Panc1 (cell line): ENCODE data around the gene SURF2.

Experiments used
- POLR2AphosphoS5 ChIP-seq: IDR thresholded peaks from 2 replicates; pipeline ENCODE4 v1.6.1; 2012; ENCODE audit warnings: mild to moderate bottlenecking, low read depth, low read length, moderate library complexity
- TF ChIP-seq, protein P1 (sequence below): fragments of 450-650 bp; IDR thresholded peaks from 2 replicates; pipeline ENCODE4 v1.5.1; 2017; ENCODE audit warnings: mild to moderate bottlenecking

DNA sequence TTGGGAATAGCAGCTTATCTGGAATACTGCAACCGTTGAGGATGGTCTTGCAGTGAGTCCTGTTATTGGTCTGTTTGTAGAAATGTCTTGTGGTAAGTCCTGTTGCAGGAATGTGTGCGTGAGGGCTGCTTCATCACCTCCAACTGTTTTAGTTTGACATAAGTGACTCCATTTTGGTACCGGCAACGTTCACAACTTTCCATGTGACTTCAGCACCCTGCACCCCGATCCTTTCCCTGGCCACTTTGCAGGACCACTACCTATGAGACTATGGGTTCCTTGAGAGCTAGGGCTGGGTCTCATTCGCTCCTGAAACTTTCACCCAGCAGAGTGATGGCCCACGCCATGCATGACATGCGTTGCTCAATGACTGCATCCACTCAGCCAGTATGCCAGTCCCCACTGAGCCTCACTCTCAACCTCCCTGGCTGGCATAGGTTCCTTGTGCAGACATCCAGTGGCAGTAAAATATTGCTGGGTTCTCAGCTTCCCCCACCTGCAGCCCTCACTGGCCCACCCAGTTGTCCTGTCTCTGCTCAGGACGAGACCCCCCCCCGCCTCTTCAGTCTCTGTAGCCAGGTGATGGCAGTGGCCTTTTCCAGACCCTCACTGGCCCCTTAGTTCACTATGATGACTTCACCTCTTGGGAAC is 28.4 kb upstream of the SURF2 start:
- TF ChIP-seq, protein P1, sequence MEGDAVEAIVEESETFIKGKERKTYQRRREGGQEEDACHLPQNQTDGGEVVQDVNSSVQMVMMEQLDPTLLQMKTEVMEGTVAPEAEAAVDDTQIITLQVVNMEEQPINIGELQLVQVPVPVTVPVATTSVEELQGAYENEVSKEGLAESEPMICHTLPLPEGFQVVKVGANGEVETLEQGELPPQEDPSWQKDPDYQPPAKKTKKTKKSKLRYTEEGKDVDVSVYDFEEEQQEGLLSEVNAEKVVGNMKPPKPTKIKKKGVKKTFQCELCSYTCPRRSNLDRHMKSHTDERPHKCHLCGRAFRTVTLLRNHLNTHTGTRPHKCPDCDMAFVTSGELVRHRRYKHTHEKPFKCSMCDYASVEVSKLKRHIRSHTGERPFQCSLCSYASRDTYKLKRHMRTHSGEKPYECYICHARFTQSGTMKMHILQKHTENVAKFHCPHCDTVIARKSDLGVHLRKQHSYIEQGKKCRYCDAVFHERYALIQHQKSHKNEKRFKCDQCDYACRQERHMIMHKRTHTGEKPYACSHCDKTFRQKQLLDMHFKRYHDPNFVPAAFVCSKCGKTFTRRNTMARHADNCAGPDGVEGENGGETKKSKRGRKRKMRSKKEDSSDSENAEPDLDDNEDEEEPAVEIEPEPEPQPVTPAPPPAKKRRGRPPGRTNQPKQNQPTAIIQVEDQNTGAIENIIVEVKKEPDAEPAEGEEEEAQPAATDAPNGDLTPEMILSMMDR: no peak
- no peak for TF ChIP-seq POLR2AphosphoS5
